HL-60 (cell line): ENCODE measurements around the gene PLA2R1.

Experiments
- DNase-seq, 2 experiments: peaks; one replicate each; pipeline ENCODE4 v3.0.0-alpha.2; 2010 to 2020; ENCODE audit warnings: low read depth in 1 of 2, low spot score in 1 of 2
- H3K27ac ChIP-seq: fragments of 250-450 bp; sonication (Bioruptor Pico); replicated peaks from 2 replicates; pipeline ENCODE4 v1.5.1; 2020; ENCODE audit warnings: mild to moderate bottlenecking, moderate library complexity
- H3K27me3 ChIP-seq: fragments of 250-450 bp; sonication (Bioruptor Pico); 2 replicates; pipeline ENCODE4 v1.5.1; 2021; ENCODE audit warnings: mild to moderate bottlenecking, moderate library complexity; ENCODE audit not compliant: insufficient read depth, poor library complexity, severe bottlenecking
- H3K4me3 ChIP-seq: replicated peaks from 2 replicates; pipeline ENCODE4 v1.5.1; 2011; ENCODE audit warnings: mild to moderate bottlenecking, control low read depth, low read length; ENCODE audit not compliant: insufficient read depth
- CTCF ChIP-seq: IDR thresholded peaks from one replicate; pipeline ENCODE4 v1.5.1; 2011; ENCODE audit warnings: low read length, control low read depth, inconsistent platforms; ENCODE audit not compliant: insufficient read depth
- GABPA ChIP-seq: IDR thresholded peaks from 2 replicates; pipeline ENCODE4 v1.6.1; 2012; ENCODE audit warnings: low read depth
- POLR2AphosphoS5 ChIP-seq: IDR thresholded peaks from 2 replicates; pipeline ENCODE4 v1.6.1; 2012; ENCODE audit warnings: low read depth
- REST ChIP-seq: IDR thresholded peaks from 2 replicates; pipeline ENCODE4 v1.6.1; 2012; ENCODE audit warnings: low read depth; ENCODE audit not compliant: insufficient replicate concordance
- SPI1 ChIP-seq: IDR thresholded peaks from 2 replicates; pipeline ENCODE4 v1.6.1; 2012; ENCODE audit warnings: low read depth, mild to moderate bottlenecking, borderline replicate concordance

The PLA2R1 gene

GRCh38 chr2:160060297-160060696 is 2.1 kb downstream of the PLA2R1 start:
- Histone ChIP-seq H3K27me3 (peaks cover 44% of the 10 kb centered on the region), H3K4me3 (no peak overlapping the region), H3K27ac (no peak overlapping the region)
- TF ChIP-seq POLR2AphosphoS5 (no peak), CTCF (no peak), GABPA (no peak), REST (no peak), SPI1 (no peak)
- no peak for DNase-seq

GRCh38 chr2:160057356-160057755 is 5.1 kb downstream of the PLA2R1 start:
- H3K4me3 ChIP-seq, result no peak overlapping the region
- H3K27ac ChIP-seq, result no peak overlapping the region
- no peak for DNase-seq
- peaks cover 36% of the 10 kb centered on the region for H3K27me3 ChIP-seq
- TF ChIP-seq SPI1, result no peak
- no peak for TF ChIP-seq POLR2AphosphoS5
- no peak for TF ChIP-seq GABPA

GRCh38 chr2:160055726-160056108 is 6.7 kb downstream of the PLA2R1 start:
- Histone ChIP-seq H3K27ac (no peak overlapping the region), H3K27me3 (peaks cover 28% of the 10 kb centered on the region), H3K4me3 (no peak overlapping the region)
- TF ChIP-seq SPI1 (no peak), REST (no peak), POLR2AphosphoS5 (no peak), GABPA (no peak), CTCF (no peak)
- DNase-seq, result no peak

- TF ChIP-seq REST (no peak), SPI1 (no peak), GABPA (no peak)
- Histone ChIP-seq H3K27me3 (peaks cover 23% of the 10 kb centered on the region), H3K4me3 (no peak overlapping the region), H3K27ac (no peak overlapping the region)
- no peak for DNase-seq
Observed at GRCh38 chr2:160054984-160055725, 7.3 kb downstream of the PLA2R1 start.
